Ishikawa (cell line): ENCODE measurements around the gene APOA1.

Source experiments
- CEBPB ChIP-seq: IDR thresholded peaks from 2 replicates; pipeline ENCODE4 v1.6.1; 2012
- CREB1 ChIP-seq: IDR thresholded peaks from 2 replicates; pipeline ENCODE4 v1.6.1; 2012; ENCODE audit warnings: low read depth
- EGR1 ChIP-seq: IDR thresholded peaks from 2 replicates; pipeline ENCODE4 v1.6.1; 2012
- EP300 ChIP-seq: IDR thresholded peaks from 2 replicates; pipeline ENCODE4 v1.6.1; 2012; ENCODE audit warnings: borderline replicate concordance
- FOXM1 ChIP-seq: IDR thresholded peaks from 2 replicates; pipeline ENCODE4 v1.6.1; 2012; ENCODE audit warnings: low read depth, borderline replicate concordance
- MAX ChIP-seq: IDR thresholded peaks from 2 replicates; pipeline ENCODE4 v1.6.1; 2012
- NFIC ChIP-seq: IDR thresholded peaks from 2 replicates; pipeline ENCODE4 v1.6.1; 2012
- RAD21 ChIP-seq: IDR thresholded peaks from 2 replicates; pipeline ENCODE4 v1.6.1; 2012; ENCODE audit warnings: low read depth
- REST ChIP-seq: IDR thresholded peaks from 2 replicates; pipeline ENCODE4 v1.6.1; 2012; ENCODE audit warnings: low read depth, mild to moderate bottlenecking
- TAF1 ChIP-seq: IDR thresholded peaks from 2 replicates; pipeline ENCODE4 v1.6.1; 2012; ENCODE audit warnings: low read depth, mild to moderate bottlenecking
- TCF12 ChIP-seq: IDR thresholded peaks from 2 replicates; pipeline ENCODE4 v1.6.1; 2012; ENCODE audit warnings: low read depth
- TEAD4 ChIP-seq: IDR thresholded peaks from 2 replicates; pipeline ENCODE4 v1.6.1; 2012
- USF1 ChIP-seq: IDR thresholded peaks from 2 replicates; pipeline ENCODE4 v1.6.1; 2012
- YY1 ChIP-seq: IDR thresholded peaks from 2 replicates; pipeline ENCODE4 v1.6.1; 2012; ENCODE audit warnings: low read depth
- ZBTB7A ChIP-seq: IDR thresholded peaks from 2 replicates; pipeline ENCODE4 v1.6.1; 2012; ENCODE audit warnings: low read depth

Gene APOA1

GRCh38 chr11:116840224-116840745 lies 2.9 kb upstream of the APOA1 start:
- TF ChIP-seq CEBPB = no peak
- TF ChIP-seq USF1 = no peak
- TF ChIP-seq EGR1 = no peak
- no peak for TF ChIP-seq ZBTB7A
- TF ChIP-seq YY1 = no peak
- no peak for TF ChIP-seq TEAD4
- no peak for TF ChIP-seq FOXM1
- no peak for TF ChIP-seq EP300
- no peak for TF ChIP-seq NFIC
- TF ChIP-seq RAD21 = no peak
- no peak for TF ChIP-seq MAX
- TF ChIP-seq TAF1 = no peak

GRCh38 chr11:116838321-116839084 lies 1.1 kb upstream of the APOA1 start:
- no peak for TF ChIP-seq FOXM1
- TF ChIP-seq YY1 = no peak
- no peak for TF ChIP-seq USF1
- TF ChIP-seq TEAD4 = no peak
- TF ChIP-seq NFIC = no peak
- TF ChIP-seq MAX = no peak
- TF ChIP-seq CEBPB = no peak
- TF ChIP-seq RAD21 = no peak
- no peak for TF ChIP-seq CREB1
- TF ChIP-seq ZBTB7A = no peak
- no peak for TF ChIP-seq TCF12
- no peak for TF ChIP-seq EP300
- TF ChIP-seq REST = no peak
- TF ChIP-seq TAF1 = no peak
- no peak for TF ChIP-seq EGR1

GRCh38 chr11:116836632-116836991 lies 810 bp downstream of the APOA1 start:
- TF ChIP-seq TEAD4 = no peak
- TF ChIP-seq YY1 = no peak
- TF ChIP-seq NFIC = no peak
- TF ChIP-seq FOXM1 = no peak
- no peak for TF ChIP-seq CREB1
- TF ChIP-seq RAD21 = no peak
- no peak for TF ChIP-seq REST
- TF ChIP-seq USF1 = no peak
- TF ChIP-seq CEBPB = no peak
- no peak for TF ChIP-seq TAF1
- TF ChIP-seq EP300 = no peak
- no peak for TF ChIP-seq EGR1
- TF ChIP-seq TCF12 = no peak
- no peak for TF ChIP-seq ZBTB7A
- no peak for TF ChIP-seq MAX

GRCh38 chr11:116835791-116836631 lies 1.4 kb downstream of the APOA1 start:
- TF ChIP-seq FOXM1 (no peak), USF1 (peak; percentile 57), TCF12 (peak; percentile 53), NFIC (peak; percentile 79), RAD21 (peak; percentile 72), MAX (peak; percentile 96), TEAD4 (peak; percentile 10; the same call in 1 of the 2 replicates), YY1 (no peak), ZBTB7A (peak; percentile 42; the same call in 1 of the 2 replicates)
